22Rv1 (cell line): Measurements from ENCODE around the gene EIPR1.

Experiments
- CTCF ChIP-seq: fragments of 450-650 bp; IDR thresholded peaks from 2 replicates; pipeline ENCODE4 v1.5.1; 2017; ENCODE audit warnings: mild to moderate bottlenecking
- ZFX ChIP-seq: fragments of 450-650 bp; IDR thresholded peaks from 2 replicates; pipeline ENCODE4 v1.6.1; 2017; ENCODE audit warnings: antibody characterized with exemption, borderline replicate concordance

GRCh38 chr2:3208179-3208578, 169.4 kb downstream of the EIPR1 start:
- no peak for TF ChIP-seq ZFX
- TF ChIP-seq CTCF, result no peak
